ENCODE results near the gene MINDY3.
"Not testable (repeated sequence)": the region's sequence is repeated elsewhere in the genome, so short reads cannot be mapped to it uniquely, and the experiment has no call there.

The MINDY3 gene

DNA sequence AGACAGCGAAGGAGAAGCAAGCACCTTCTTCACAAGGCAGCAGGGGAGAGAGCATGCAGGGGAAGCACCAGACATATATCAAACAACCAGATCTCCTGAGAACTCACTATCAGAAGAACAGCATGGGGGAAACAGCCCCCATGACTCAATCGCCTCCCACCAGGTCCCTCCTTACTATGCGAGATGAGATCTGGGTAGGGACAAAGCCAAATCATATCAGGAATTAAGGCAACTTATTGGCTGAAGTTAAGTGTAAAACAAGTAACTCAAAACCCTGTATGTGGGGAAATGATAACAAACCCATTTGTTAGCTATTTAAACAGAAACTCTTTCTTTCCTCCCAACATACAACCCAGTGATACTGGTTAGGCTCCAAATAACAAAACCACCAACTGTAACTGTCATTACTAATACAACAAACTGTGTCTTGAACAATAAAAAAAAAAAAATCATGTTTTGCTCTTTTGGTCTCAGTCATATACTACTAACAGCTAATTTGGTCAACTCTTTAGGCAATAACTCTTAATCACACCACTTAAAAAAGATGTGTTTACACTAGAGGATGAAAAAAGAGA is 57.8 kb downstream of the MINDY3 start:
- DNase-seq = no peak

DNA sequence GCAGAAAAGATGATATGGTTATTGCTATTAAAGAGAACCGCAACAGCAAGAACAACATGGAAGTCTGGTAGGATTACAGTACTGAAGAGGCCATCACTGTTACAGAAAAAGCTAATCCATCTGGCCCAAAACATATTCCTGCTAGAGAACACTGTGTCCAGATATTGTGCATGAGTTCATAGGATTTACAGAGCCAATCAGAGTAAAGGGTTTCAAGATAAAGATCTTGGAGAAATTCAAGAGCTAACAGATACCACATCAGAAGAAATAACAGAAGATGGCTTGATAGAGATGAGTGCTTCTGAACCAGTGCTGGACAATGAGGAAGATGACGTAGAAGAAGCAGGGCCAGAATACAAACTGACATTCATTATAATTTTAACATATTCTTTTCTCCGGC is 58.7 kb downstream of the MINDY3 start:
- DNase-seq = no peak

DNA sequence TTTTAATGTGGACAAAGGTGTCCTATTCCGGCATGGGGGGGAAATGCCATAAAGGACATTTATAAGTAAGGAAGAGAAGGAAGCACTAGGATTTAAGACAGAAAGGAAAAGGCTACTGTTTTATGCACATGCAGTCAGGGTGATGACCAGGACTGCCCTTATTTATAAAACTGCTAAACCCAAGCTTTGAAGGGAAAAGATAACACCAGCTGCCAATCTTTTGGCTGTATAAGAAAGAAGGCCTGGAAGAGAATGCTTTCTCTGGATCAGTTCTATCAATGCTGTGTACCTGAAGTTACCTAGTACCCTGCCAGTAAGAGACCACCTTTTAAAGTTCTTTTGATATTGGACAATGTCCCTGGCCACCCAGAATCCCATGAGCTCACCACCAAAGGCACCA is 59.2 kb downstream of the MINDY3 start:
- no peak for DNase-seq

DNA sequence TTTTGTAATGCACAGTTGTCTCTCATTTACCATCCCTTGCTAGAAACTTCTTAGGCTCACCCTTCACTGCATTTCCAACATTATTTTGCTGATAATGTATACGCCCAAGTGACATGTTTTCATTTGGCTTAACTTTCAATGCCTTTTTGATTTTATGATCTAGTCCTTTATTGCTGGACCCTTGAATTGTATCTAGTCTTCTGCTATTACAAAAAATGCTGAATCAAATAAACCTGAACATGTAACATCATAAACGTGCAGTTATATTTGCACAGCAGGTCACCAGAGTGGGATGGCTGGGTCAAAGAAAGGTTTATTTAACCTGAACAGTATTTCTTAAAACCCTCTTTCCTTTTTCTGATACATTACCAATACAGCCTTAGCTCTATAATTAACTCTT is 63.0 kb downstream of the MINDY3 start:
- DNase-seq = no peak

DNA sequence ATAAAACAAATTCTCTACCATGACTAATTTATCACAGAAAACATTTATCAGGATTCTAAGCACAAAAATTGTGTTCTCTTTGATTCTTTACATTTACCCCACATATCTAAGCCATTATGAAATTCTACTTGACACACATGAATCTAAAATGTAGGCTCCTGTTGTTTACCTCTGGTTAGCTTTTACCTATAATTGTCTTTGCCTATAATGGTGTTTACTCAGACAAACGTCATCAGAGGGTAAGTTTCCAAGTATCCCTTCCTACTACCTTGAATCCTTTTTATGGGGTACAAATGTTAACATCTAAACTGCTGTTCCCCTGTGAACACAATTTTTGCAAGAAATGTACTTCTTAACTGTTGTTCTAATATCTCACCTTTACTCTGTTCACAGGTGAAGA is 63.5 kb downstream of the MINDY3 start:
- DNase-seq = no peak

DNA sequence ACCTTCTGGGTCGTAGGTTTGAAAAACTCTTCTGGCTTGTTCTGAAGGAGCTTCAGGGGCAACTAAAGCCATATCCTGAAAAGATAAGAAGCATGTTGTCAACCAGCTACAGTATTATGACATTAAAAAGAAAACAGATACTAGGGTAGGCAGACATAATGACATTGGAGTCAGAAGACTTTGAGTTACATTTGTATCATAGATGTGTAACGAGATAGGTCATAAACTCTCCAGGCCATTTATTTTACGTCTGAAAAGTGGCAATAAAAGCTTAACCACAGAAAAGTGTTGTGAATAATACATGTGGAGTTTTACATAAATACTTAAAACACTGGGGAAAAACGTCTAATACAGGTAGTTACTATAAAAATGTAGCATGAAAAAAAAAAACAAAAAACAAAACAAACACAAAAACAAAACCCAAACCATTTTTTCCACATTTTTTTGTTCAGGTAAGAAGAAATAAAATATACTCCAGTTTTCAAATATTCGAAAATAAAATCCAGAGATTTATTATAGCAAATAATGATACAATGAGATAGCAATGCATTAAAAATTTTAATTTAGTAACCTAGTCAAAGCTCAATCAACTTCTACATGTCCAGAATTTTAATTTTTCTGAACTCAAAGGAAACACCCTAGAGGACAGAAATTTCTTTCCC is 64.1 kb downstream of the MINDY3 start:
- no peak for DNase-seq

DNA sequence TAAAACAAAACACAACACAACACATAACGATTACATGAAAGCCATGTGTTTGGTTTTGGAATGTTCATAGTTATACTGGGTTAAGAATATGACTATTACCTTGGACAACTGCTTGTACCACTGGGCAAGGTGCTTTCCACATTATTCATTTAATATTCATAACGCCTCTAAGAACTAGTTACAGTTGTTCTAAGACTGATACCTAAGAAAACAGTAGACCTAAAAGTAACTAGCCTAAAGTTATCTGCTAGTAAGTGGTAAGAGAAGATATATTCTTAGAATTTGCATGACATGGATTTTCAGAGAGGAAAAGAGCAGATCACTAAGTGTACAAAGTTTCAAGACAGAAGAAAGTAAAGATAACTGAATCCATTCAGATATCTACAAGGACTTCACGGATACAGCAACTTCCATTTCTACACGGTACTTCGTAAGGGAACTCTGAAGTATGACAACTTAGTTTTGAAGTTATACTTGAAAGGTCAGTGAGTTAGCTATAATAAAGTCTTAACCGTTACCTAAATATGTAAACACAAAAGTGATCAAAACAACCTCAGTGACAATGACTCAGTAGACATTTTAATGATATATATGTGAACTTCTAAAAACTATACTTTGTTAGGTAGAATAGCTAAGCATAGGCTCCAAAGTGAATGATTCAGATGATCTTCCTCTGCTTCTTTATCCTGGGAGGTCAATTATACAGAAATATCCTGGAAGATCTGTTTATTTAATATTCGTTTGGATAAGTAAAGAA is 65.1 kb downstream of the MINDY3 start:
- DNase-seq = no peak

DNA sequence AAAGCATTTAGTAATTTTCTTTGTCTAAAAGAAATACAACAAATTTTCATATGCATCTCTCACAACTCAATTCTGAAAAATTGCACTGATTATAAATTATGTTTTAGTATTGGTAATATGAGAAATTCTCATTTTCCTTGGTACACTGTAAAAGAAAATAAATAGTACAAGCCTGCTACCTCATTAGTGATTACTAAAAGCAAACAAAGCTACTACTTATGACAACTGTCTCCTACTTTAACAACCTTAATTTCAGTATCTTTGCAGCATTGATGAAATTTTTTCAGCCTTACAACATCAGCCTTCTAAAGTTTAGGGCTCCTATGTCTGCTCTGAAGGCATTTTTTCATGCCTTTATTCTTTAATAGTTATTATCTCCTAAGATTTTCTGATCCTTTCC is 65.7 kb downstream of the MINDY3 start:
- DNase-seq = no peak

DNA sequence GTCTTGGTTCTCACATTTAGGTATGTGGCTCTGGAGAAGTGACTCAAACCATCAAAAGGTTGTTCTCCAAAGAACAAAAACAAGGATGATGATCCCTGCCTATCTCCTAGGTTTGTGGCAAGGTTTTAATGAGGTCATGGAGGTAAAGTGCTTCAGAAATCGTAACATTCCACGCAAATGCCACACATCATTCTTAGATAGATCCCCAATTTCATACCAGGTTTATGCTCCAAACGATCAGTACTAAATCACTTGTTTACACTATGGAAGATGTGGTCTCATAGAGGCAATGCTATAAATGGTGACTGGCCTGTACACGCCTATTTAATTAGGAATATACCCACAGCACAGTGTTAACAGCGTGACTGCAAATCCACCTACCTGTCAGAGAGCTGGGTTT is 66.6 kb downstream of the MINDY3 start:
- no peak for DNase-seq

DNA sequence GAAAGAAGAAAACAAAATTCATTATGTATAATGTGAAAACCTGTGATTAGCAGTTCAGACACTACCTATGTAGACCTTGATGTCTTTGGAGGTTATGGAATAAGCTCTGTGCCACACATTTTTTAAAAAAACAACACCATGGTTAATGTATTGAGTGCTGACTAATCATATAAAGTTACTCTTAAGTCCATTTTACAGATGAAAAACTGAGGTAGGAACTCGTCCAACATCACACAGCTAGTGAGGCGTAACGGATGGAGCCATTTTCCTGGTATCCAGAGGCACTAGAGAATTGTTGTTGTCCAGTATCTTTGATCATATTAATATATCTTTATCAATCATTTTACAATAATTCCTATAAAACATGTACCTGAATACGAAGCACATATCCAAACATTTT is 67.5 kb downstream of the MINDY3 start:
- no peak for DNase-seq

DNA sequence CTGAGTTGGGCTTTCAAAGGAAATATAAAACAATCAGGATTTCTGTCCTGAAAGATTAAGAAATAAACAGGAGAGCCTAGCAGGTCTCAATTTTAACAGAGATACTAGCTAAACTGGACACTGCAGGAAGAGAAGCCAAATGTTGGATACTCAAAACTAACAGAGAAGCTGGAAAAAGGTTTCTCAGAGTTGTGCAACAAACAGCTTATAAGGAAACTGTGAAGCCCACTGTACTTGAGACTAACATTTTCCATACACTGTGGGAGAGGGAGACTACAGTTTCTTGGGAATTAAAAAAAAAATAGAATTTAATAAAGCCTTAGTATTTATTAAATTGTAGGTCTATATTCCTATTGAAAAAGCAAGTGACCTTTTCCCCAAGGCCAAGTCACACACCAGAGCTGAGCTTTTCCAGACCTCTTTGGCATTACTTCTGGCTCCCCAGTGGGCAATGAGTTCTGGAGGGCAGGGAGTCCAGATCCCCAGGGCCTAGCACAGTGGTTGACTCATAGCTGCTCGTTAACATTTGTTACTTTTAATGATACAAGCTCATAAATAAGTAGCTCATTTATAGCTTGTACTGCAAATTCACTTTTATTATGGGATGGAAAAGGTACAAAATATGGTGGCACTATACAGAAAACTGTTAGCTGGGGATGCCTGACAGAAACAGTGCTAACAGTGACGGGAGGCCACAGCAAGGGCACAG is 68.3 kb downstream of the MINDY3 start:
- no peak for DNase-seq

DNA sequence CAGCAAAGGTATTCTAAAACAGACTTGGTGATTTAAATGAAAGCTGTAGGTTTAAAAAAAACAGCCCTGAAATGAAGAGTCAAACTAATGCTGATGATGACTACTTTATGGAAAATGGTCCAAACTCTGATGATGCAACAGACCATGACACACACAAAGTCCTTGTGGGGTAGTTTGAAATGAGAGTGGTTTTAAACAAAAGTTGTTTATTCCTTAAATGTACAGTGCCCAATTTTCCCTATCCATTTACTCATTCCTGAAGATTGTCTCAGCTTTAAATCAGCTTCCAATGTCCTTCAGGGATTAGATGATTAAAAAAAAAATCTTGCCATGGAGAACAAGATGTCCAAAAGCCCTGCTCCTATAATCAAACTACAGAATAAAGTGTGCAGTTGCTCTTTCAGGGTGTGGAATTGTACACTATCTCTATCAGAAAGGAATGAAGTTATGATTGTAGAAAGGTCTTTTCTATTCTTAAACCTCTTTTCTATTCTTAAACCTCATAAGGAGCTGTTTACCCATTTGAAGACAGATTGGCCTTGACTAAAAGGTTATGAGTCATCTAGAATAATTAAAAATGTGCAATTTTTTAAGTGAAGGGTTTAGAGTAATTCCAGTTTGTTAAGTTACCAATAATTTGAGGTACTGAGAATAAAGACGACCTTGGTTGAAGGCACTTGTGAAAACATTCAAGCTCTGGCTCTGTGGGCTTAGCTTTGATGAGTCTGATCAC is 70.3 kb downstream of the MINDY3 start:
- no peak for DNase-seq

DNA sequence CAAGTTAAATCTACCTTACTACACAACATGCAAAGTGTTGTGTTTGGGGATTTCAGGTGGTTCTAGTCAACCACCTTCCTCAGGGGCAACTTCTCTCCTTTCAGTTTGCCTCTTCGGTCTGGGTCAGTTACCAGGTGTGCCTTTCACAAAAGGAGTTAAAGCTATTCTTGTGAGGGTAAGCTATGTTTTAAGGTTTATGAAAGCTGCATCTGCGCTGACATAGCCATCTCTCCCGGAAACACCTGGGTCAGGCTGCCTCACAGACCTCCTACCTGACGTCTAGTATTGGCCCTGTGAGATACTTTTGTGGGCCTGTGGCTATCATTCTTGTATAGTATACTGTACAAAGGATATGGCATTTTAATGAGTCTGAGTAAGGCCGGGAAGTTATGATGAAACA is 72.9 kb downstream of the MINDY3 start:
- DNase-seq = no peak

DNA sequence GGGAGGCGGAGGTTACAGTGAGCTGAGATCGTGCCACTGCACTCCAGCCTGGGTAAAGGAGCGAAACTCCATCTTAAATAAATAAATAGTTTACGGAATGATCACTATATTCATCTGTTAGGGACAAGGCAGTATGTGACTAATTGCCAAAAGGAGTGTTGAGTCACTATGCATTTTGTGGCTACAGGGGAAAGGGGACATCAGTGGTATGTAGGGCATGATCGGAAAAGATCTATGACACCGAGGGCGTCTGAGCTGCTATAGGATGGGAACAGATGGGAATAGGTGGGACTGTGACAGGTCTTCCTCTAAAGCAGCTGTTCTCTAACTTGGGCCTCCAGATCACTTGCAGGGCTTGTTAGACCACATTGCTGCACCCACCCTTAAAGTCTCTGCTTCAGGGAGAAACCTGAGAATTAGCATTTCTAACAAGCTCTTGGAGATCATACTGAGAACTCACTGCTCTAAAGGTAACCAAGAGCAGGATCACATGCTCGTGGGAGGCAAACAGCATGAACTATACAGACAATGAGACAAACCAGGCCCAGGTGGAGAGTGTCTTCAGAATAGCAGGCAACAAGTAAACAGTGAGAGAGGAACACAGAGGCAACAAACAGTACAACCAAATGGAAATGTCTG is 75.5 kb downstream of the MINDY3 start:
- DNase-seq = no peak

DNA sequence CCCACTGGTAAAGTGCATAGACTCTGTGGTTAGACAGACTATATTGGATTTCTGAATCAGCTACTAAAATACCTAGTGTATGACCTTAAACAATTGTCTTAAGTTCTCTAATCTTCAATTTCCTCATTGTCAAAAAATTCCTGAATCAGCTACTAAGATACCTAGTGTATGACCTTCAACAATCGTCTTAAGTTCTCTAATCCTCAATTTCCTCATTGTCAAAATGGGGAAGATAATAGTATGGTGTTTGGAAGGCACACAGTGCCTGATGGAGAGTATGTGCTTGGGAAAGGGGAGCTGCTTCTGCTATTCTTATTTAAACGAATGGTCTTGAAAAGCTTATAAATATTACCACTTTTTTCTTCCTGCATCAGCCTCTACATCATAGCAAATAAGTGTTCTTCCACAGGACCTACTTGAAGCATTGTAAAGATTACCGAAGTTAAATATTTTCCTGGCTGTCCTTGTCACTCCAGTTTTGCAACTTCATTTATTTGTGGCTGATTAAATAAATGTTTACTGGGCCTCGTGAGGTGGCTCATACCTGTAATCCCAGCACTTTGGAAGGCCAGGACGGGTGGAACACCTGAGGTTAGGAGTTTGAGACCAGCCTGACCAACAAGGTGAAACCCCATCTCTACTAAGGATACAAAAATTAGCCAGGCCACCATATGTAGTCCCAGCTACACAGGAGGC is 76.2 kb downstream of the MINDY3 start:
- DNase-seq = no peak

DNA sequence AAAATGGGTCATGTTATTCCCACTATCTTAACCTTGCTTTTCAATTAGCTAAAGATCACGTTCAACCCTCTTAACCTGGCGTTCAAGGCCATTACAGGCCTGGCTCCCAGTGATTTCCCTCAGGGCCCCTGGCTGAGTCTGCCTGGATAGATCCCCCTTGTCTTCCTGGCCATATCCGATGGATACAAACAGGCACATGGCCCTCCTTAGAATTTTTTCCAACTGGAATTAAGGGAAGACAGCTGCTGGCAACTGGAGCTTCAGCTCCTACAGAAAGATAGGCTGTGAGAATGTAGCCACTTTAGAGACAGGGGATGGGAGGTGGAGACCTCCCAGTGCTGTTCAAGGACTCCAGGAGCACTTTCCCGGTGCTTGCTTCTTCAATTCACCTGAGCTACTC is 77.5 kb downstream of the MINDY3 start:
- DNase-seq = no peak

DNA sequence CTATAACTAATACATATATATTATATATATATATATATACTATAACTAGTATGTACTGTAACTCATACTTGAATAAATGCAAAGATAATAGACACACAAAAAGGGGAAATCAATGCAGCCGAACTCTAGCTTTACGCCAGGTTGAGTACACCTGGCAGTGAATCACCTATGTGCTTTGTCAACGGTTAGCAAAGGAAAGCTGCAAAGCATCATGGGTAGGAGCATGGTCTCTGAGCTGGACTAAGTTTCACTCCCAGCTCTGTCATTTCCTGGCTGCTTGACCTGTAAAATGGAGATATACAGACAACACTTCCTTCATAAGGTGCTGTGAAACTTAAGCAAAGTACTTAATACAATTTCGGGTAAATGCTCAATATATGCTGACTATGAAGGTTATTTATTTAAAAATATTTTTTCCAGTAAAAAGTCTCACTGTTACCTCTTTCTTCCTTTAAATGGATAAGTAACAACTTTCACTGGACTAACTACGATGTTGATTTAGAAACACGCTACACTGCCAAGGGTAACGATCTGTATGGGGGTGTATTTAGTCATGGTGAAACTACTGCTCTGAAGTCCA is 78.8 kb downstream of the MINDY3 start:
- no peak for DNase-seq

DNA sequence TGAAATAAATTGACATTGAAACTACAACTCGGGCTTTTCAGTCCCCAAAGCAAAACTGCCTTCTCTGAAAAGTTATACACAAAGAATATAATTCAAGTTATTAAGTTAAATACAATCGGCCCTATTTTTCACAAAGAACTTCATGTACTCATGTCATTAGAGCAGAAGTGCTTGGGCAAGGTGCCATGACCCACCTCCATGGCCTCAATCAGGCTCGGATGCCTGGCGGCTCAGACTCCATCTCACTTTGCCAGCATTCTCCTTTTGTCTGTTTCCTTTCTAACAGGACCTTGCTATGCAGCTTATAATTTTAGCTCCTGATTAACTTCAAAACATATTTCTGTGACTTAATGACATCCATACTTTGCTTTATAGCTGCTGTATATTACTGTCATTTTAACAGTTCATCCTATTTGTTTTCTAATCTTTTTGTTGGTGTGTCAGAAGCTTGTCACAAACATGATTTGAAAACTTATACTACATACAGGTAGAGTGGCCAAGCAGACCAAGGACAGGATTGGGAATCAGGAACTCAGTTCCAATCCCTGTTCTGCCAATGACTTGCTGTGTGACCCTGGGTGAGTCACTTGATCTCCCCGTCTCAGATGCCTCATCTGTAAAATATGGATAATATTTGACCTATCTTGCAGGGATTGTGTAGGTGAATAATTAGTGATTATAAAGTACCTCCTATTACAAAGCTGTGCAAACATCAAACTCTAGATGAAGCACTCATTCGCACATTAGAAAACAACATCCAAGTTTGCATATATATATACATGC is 79.8 kb downstream of the MINDY3 start:
- no peak for DNase-seq

DNA sequence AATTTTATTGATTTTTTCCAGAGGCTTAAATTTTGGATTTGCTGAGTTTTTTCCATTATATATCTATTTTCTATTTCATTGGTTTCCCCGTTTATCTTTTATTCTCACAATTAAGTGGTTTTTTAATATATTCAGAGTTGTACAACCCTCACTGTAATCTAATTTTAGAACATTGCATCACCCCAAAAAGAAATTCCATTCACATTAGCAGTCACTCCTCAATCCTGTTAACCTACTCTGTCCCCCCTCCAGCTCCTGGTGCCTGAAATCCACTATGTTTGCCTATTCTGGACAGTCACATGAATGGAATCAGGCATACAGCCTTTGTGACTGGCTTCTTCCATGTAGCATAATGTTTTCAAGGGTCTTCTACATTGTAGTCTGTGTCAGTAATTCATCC is 84.8 kb downstream of the MINDY3 start:
- DNase-seq = no peak

DNA sequence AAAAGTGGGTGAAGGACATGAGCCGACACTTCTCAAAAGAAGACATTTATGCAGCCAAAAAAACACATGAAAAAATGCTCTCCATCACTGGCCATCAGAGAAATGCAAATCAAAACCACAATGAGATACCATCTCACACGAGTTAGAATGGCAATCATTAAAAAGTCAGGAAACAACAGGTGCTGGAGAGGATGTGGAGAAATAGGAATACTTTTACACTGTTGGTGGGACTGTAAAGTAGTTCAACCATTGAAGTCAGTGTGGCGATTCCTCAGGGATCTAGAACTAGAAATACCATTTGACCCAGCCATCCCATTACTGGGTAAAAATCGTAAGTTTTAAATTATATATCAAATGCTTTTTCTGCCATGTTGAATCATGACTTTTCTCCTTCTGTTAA is 85.8 kb downstream of the MINDY3 start:
- DNase-seq = not testable (repeated sequence)

Data from activated T-cell treated with anti-CD3 and anti-CD28 coated beads for 4 hours (primary cell).